ENCODE data around the gene LRCH1. TPM values are rescaled to one million over a fixed set of nuclear protein-coding genes. Genes with fewer than 3 reads are reported as not detected.

LRCH1 gene
- polyA plus RNA-seq, 1 donor (not counting 4 experiments of a cell fraction or from before 2014, with no cell fraction given), result 16.2 TPM

DNA sequence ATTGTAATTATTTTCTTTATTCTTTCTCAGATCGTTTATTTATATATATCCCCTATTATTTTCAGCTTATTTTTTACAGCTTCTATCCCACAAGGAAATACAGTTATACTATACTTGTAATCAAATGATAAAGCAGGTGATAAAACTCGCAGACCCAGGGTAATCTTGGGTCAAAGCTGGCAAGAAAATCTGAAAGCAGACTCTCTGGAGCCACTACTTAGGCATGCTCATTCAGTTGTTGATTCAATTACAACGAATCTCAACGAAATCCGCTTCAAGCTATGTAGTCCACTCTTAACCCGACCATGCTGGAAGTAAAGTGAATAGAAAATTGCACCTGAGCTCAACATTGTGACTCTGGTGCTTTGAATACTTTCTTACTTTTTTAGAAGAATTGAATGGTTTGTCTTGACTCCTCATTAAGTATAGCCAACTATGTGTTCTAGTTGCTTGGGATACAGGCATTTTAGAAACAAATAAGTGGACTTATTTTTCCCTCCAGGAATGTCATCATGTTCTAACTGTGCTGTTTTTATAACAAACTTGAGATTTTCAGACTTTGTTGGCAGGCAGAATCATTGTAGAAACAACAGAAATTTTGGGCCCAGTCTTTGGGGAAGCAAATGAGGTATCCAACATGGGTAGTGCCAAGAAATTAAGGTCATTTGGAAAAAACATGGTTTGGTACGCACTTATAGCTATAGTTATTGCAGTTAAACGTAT, 222.6 kb downstream of the LRCH1 start:
- no peak for TF ChIP-seq EZH2 (IDR thresholded peaks at IDR 0.05; ENCODE audit: low read length)
- TF ChIP-seq, protein P1, sequence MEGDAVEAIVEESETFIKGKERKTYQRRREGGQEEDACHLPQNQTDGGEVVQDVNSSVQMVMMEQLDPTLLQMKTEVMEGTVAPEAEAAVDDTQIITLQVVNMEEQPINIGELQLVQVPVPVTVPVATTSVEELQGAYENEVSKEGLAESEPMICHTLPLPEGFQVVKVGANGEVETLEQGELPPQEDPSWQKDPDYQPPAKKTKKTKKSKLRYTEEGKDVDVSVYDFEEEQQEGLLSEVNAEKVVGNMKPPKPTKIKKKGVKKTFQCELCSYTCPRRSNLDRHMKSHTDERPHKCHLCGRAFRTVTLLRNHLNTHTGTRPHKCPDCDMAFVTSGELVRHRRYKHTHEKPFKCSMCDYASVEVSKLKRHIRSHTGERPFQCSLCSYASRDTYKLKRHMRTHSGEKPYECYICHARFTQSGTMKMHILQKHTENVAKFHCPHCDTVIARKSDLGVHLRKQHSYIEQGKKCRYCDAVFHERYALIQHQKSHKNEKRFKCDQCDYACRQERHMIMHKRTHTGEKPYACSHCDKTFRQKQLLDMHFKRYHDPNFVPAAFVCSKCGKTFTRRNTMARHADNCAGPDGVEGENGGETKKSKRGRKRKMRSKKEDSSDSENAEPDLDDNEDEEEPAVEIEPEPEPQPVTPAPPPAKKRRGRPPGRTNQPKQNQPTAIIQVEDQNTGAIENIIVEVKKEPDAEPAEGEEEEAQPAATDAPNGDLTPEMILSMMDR (optimal IDR thresholded peaks at IDR 0.05 in 1 of 3, IDR thresholded peaks at IDR 0.05 in 1 of 3, conservative IDR thresholded peaks at IDR 0.05 in 1 of 3; ENCODE audit: extremely low read depth in 1 of 3, insufficient read depth in 2 of 3, low read length in 3 of 3), result no peak
- H3K9me3 ChIP-seq (ENCODE audit: control insufficient read depth, low read depth, low read length), result no peaks in the 10 kb centered on the region
- no peak overlapping the region for H2AFZ ChIP-seq (ENCODE audit: control insufficient read depth, low read length)
- H3K9me1 ChIP-seq (ENCODE audit: control insufficient read depth, extremely low read depth, insufficient read depth, low read length), result no peaks in the 10 kb centered on the region
- H3K36me3 ChIP-seq (ENCODE audit: control insufficient read depth in 2 of 2, extremely low read depth in 1 of 2, insufficient read depth in 2 of 2, low read length in 2 of 2), result peaks cover 9 to 11% of the 10 kb centered on the region in 2 experiments
- H3K9ac ChIP-seq (ENCODE audit: control insufficient read depth, extremely low read depth, insufficient read depth, low read length), result no peak overlapping the region
- H4K20me1 ChIP-seq (ENCODE audit: control insufficient read depth, extremely low read depth, insufficient read depth, low read length), result no peaks in the 10 kb centered on the region
- no peaks in the 10 kb centered on the region for H3K79me2 ChIP-seq (ENCODE audit: control insufficient read depth, insufficient read depth, low read length)
- dilution Hi-C loops (cut with MboI; ENCODE audit: extremely low pct_ligation_motif_present, low sequenced_read_pairs), result no loop called here
- no peaks in the 10 kb centered on the region for H3K4me1 ChIP-seq (ENCODE audit: control insufficient read depth, extremely low read depth, insufficient read depth, low read length)
- H3K27me3 ChIP-seq (ENCODE audit: control insufficient read depth, extremely low read depth, insufficient read depth, low read length), result no peaks in the 10 kb centered on the region
- no peak overlapping the region for H3K4me2 ChIP-seq (ENCODE audit: control insufficient read depth, extremely low read depth, insufficient read depth, low read depth, low read length)
- DNase-seq (ENCODE audit: low read depth, low spot score), result no peak
- H3K27ac ChIP-seq (ENCODE audit: control insufficient read depth, insufficient read depth, low read length), result no peak overlapping the region
- no peak for FAIRE-seq
- no peak overlapping the region for H3K4me3 ChIP-seq (ENCODE audit: control insufficient read depth in 2 of 3, extremely low read depth in 1 of 3, insufficient read depth in 2 of 3, low read depth in 1 of 3, low read length in 3 of 3)

DNA sequence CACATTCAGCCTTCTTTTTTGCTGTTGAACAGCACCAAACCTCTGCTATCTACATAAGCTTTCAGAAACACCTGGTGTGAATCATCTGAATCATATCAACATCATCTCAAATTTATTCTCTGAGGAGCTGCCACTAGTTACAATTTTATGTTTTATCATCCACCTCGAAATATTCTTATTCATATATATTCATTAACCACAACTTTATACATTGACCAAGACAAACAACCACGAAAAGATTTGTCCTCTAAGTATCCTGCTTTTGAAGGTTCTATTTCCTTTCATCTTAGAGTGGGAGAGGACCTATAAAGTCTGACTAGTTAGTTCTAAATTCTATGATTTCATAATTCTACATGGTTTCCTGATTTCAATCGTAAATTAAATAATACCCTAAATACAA, 225.1 kb downstream of the LRCH1 start:
- H3K9me1 ChIP-seq (ENCODE audit: control insufficient read depth, extremely low read depth, insufficient read depth, low read length), result no peaks in the 10 kb centered on the region
- no peak overlapping the region for H3K4me3 ChIP-seq (ENCODE audit: control insufficient read depth in 2 of 3, extremely low read depth in 1 of 3, insufficient read depth in 2 of 3, low read depth in 1 of 3, low read length in 3 of 3)
- no peak overlapping the region for H3K9ac ChIP-seq (ENCODE audit: control insufficient read depth, extremely low read depth, insufficient read depth, low read length)
- H3K4me2 ChIP-seq (ENCODE audit: control insufficient read depth, extremely low read depth, insufficient read depth, low read depth, low read length), result no peak overlapping the region
- H3K27me3 ChIP-seq (ENCODE audit: control insufficient read depth, extremely low read depth, insufficient read depth, low read length), result no peaks in the 10 kb centered on the region
- H3K79me2 ChIP-seq (ENCODE audit: control insufficient read depth, insufficient read depth, low read length), result no peaks in the 10 kb centered on the region
- no peak for FAIRE-seq
- dilution Hi-C loops (cut with MboI; ENCODE audit: extremely low pct_ligation_motif_present, low sequenced_read_pairs), result no loop called here
- no peaks in the 10 kb centered on the region for H3K9me3 ChIP-seq (ENCODE audit: control insufficient read depth, low read depth, low read length)
- H3K36me3 ChIP-seq (ENCODE audit: control insufficient read depth in 2 of 2, extremely low read depth in 1 of 2, insufficient read depth in 2 of 2, low read length in 2 of 2), result peaks cover 7 to 10% of the 10 kb centered on the region in 2 experiments
- H3K4me1 ChIP-seq (ENCODE audit: control insufficient read depth, extremely low read depth, insufficient read depth, low read length), result no peaks in the 10 kb centered on the region
- H2AFZ ChIP-seq (ENCODE audit: control insufficient read depth, low read length), result no peak overlapping the region
- no peak overlapping the region for H3K27ac ChIP-seq (ENCODE audit: control insufficient read depth, insufficient read depth, low read length)
- H4K20me1 ChIP-seq (ENCODE audit: control insufficient read depth, extremely low read depth, insufficient read depth, low read length), result no peaks in the 10 kb centered on the region
- no peak for TF ChIP-seq EZH2 (IDR thresholded peaks at IDR 0.05; ENCODE audit: low read length)
- TF ChIP-seq, protein P1 (optimal IDR thresholded peaks at IDR 0.05 in 1 of 3, IDR thresholded peaks at IDR 0.05 in 1 of 3, conservative IDR thresholded peaks at IDR 0.05 in 1 of 3; ENCODE audit: extremely low read depth in 1 of 3, insufficient read depth in 2 of 3, low read length in 3 of 3), result no peak
- DNase-seq (ENCODE audit: low read depth, low spot score), result no peak
